Measurements from ENCODE around the gene CLEC16A. TPM values are rescaled to one million over a fixed set of nuclear protein-coding genes. Genes with fewer than 3 reads are reported as not detected.
"Not testable (repeated sequence)": the region's sequence is repeated elsewhere in the genome, so short reads cannot be mapped to it uniquely, and the experiment has no call there.

Gene CLEC16A
- total RNA-seq, 1 donor from 2014 or later = 32.4 TPM

DNA sequence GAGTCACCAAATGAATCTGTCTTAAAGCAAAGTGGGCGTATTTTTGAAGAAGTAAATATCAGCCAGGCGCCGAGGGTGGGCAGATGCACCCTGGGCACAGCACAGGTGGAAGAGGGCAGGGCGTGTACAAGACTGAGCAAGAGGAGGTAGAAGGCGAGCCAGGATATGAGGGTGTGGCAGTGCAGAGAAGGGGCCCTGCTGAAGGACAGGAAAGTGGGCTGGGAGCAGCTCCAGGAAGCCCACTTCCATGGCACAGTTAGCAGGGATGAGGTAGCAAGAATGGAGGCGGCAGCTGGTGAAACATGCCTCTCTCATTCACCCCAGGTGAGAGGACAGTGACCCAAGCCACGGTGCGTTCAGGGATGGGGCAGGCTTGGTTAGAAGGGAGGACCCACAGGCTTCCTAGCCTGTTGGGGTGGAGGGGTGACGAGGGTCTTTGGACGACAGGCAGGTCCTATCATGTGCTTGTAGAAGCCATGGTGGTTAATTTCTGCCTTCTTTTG lies 149.3 kb downstream of the CLEC16A start:
- no peak for DNase-seq (ENCODE audit: extremely low read depth, low read depth, low spot score)

DNA sequence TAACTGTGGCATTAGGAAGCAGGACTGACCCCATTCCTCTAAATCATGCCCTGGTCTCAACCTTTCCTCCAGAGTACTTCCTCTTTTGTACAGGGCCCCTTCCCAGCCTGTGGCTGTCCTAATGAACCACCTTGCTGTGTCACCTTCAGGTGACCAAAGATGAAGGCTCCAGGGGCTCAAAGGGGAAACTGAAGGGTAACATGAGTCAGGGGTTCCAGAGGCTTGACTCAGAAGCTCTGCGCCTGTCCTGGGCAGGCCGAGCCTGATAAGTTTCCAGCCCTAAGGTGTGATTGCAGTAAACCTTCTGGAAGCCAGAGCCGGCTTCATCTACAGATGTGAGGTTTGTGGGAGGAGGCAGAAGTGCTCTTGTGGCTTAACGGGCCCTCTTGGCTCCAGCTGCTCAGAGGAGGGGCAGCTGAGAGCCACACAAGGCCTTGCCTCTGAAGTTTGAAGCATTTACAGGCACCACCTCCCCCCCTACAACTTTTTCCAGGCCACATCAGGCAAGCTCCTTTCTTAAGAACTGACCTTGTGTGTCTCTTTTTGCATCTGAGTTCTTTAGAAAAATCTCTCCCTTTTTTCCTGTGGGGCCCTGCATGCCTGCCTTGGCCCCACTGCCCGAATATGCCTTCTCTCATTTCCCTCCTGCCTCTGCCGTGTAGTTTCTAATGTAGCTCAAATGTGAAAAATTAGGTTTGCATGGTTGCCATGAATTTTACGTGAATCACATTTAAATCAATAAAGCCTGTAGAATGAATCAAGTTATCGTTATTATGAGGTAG lies 149.9 kb downstream of the CLEC16A start:
- DNase-seq (ENCODE audit: extremely low read depth, low read depth, low spot score) = no peak

DNA sequence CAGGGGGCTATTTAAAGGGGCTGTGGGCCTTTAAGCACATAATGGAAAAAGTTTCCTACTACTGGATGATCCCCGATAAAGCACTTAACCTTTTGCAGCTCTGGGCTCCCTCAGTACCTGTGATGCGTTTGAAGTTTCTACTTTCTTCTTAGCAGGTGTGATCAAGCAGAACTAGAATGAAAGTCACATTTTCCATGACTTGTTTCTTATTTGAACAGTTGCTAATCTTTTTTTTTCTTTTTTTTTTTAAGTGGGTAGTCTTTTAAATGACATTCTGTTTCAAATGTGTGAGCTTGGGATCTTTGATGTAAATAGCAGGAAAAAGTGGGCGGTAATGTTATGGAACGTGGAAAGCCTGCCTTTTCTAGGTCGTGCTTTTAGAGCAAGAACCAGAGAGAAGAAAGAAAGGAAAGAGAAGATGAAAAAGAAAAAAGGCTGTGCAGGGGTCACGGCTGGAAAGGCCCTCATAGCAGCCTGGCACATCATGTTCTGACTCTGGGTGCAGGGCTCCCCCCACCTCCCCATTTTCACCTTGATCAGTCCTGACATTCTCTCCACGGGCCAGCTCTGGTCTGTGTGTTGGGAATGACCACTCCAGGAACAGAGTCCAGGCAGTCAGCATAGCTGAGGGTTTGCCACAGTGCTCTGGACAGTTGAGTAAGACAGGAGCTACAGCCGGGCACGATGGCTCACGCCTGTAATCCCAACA lies 150.6 kb downstream of the CLEC16A start:
- DNase-seq (ENCODE audit: extremely low read depth, low read depth, low spot score) = no peak

DNA sequence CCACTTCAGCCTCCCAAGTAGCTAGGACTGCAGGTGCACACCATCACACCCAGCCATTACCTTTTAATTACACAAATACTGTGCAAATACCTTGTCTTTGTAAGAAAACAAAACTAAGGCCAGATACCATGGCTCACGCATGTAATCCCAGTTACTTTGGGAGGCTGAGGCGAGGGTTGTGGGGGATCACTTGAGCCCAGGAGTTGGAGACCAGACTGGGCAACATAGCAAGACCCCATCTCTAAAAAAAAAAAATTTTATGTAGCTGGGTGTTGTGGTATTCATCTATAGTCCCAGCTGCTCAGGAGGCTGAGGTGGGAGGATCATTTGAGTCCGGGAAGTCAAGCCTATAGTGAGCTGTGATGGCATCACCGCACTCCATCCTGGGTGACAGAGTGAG lies 151.6 kb downstream of the CLEC16A start:
- DNase-seq (ENCODE audit: extremely low read depth, low read depth, low spot score) = no peak

DNA sequence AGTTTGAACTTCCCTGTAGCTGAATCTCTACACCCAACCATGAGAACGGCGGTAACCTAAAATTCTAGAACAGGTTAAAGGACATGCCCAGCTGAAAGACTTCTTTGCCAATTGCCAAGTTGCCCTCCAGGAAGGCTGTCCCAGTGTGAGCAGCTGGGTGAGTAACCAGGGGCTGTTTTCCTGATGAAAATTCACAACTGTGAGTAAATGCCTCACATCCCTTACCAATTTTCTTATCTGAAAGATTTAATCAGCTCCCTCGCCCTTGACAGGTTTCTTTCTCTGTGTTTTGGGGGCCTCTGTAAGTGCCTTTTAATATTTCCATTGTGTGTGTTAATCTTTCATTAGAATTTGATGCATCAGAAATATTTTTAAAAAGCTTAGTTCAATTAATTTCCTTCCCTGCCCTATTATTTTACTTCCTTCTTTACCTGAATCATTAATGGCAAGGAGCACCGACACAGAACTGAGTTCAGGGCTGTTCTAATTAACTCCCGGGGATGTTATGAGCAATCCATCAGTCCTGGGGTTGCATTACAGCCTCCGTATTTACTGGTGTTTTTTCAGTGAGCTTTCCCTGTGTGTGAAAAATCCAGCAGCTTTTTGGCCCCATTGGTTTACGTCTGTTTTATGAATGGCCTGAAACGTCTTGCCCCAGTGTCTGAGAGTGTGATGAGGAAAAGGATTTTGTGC lies 152.9 kb downstream of the CLEC16A start:
- no peak for DNase-seq (ENCODE audit: extremely low read depth, low read depth, low spot score)

DNA sequence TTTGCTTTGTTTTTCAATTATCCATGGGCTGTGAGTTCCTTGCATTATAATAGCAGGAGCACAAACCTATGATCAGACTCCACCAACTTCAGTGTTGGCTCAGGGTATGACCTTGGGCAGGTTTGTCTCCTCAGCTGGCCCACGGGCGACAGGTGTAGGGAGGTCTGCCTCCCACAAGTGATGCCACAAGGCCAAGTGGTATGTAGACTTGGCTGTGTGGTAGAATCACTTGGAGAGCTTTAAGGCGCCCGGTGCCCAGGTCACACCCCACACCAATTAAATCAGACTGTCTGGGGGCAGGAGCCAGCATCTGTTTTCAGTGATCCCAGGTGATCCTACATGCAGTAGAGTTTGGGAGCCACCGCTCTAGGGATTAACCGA lies 153.4 kb downstream of the CLEC16A start:
- no peak for DNase-seq (ENCODE audit: extremely low read depth, low read depth, low spot score)

DNA sequence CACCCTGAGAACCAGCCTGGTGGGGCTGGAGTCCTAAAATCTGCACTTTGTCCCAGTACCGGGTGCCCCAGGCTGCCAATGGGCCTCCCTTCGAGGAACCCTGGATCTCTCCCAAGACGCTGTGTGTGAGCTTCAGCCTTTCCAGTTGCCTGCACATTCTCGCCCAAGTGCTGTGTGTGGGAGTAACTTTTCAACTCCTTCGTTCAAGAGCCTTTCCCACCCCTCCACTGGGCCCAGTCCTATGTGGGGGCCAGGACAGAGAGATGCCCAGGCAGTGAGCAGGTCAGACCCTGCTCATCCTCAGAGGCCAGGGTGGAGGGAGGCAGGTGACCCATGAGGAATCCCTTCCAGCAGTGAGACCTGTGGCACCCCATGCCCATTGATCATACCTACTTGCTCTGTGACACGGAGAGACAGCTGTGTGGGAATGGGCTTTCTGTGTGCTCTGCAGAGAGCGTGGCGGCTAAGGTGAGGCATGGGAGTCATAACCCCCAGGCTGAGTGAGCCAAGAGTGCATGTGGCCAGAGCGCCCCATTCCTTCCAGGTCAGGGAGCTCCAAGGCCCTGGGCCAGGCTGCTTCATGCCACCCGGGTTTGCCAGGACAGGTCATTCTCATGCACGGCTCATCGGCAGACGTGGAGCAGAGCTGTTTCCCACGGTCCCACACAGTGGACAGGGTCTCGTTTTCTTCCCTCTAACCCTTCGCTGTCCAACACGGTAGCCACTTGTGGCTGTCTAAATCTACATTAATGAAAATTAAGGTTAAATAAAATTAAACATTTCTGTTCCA lies 154.4 kb downstream of the CLEC16A start:
- no peak for DNase-seq (ENCODE audit: extremely low read depth, low read depth, low spot score)

DNA sequence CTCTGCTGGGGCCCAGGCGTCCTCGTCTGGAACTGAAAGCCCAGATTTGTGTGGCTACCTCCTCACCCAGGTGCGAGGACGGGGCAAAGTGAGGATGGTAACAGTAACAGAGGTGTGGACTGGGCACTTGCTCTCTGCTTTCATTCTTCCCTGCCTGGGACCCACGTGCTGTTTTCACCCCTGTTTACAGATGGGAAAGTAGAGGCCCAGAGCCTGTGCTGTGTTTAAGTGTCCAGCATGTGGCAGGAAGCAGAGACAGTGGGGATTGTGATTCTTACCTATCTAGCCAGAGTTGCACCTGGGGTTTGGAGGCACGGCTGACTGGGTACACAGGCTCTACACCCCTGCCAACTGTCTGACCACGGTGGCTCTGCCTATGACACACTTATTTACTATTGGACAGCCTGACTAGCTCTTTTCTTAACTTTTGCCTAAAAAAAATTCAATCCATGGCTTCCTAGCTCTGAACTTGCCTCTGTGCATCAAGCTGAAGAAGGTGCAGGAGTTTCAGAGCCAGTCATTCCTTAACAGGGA lies 155.4 kb downstream of the CLEC16A start:
- no peak for DNase-seq (ENCODE audit: extremely low read depth, low read depth, low spot score)

DNA sequence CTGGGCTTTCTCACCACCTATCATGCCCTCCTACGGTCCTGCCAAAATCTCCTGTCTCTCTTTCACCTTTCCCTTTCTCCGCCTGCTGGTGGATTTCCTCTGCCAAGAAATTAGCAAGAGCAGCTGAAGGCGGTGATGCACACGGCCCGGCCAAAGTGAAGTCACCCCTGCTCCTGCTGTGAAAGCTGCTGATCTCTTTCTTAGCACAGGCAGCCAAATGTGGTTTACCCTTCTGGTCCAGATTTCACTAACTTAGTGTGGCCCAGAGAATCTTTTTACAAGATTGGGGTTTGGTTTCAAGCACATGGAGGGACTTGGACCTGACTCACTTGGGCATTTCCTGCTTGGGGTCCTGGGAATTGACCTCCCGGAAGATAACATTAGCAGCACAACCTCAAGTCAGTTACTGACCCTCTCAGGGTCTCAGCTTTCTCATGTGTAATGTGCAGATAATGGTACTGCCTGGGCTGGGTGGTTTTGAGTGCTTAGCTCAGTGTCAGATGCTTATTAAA lies 155.9 kb downstream of the CLEC16A start:
- peak; percentile 80 for DNase-seq (ENCODE audit: extremely low read depth, low read depth, low spot score)

DNA sequence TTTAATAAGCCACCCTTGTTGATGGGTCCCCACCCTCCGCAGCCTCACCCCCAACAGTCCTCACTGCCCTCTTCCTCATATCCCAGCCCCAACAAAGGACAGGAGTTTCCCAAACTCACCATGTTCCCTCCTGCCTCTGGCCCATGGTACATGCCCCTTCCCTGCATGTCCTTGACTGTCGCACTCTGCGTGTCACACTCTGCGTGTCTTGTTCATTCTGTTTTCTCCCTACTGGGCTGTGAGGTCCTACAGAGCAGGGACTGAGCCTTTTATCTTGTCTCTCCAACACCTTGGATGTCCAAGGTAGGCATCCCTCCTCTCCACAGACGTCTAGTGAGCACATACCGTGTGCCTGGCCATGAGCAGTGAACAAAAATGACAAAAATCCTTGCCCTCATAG lies 156.9 kb downstream of the CLEC16A start:
- DNase-seq (ENCODE audit: extremely low read depth, low read depth, low spot score) = no peak

DNA sequence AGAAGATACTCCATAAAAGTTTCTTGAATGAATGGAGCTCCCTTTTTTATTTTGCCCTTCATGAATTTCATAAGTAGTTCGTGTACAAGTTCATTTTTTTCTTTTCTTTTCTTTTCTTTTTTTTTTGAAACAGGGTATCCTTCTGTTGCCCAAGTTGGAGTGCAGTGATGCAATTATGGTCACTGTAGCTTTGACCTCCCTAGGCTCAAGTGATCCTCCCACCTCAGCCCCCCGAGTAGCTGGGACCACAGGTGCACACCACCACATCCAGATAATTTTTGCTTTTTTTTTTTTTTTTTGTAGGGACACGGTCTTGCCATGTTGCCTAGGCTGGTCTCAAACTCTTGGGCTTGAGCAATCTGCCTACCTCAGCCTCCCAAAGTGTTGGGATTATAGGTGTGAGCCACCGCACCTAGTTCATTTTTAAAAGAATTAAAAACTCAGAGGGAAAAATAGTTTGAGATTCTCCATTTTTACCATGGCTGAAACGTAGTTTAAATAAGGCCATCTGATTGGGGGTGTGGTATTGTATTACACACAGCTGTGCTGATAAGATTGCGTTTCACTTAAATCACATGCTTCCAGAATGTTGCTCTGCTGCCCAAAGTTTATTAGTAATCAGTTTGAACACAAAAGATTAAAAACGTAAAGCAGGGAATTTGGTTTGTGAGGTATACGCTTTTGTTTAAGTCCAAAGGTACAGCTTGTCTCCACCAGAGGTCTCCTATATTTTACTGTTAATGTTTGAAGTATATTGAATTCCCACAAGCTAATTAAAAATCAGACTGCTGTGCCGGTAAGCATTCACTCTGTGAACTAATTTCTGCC lies 157.5 kb downstream of the CLEC16A start:
- peak; percentile 68 for DNase-seq (ENCODE audit: extremely low read depth, low read depth, low spot score)

DNA sequence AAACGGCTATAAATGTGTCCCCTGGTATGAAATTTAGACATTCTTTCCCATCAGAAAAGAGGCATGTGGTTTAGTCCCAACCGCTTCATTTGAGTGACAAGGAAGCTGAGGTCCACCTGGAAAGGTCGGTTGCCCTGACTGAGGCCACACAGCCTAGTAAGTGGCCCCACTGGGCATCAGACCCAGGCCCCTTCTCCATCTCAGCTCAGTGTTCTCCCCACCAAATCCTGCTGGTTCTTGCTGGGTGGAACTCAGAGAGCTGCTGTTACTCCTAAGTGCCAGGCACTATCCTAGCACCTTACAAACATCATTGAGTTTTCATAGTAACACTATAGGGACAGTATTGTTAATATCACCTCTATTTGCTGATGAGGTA lies 158.1 kb downstream of the CLEC16A start:
- no peak for DNase-seq (ENCODE audit: extremely low read depth, low read depth, low spot score)

DNA sequence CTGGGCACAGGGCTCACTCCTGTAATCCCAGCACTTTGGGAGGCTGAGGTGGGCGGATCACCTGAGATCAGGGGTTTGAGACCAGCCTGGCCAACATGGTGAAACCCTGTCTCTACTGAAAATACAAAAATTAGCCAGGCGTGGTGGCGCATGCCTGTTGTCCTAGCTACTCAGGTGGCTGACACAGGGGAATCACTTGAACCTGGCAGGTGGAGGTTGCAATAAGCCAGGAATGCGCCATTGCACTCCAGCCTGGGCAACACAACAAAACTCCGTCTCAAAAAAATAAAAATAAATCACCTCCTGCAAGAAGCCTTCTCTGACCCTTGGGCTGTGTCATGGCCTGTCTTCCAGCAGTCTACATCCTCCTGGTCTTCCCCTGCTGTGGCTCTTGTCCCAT lies 158.9 kb downstream of the CLEC16A start:
- DNase-seq (ENCODE audit: extremely low read depth, low read depth, low spot score) = not testable (repeated sequence)

DNA sequence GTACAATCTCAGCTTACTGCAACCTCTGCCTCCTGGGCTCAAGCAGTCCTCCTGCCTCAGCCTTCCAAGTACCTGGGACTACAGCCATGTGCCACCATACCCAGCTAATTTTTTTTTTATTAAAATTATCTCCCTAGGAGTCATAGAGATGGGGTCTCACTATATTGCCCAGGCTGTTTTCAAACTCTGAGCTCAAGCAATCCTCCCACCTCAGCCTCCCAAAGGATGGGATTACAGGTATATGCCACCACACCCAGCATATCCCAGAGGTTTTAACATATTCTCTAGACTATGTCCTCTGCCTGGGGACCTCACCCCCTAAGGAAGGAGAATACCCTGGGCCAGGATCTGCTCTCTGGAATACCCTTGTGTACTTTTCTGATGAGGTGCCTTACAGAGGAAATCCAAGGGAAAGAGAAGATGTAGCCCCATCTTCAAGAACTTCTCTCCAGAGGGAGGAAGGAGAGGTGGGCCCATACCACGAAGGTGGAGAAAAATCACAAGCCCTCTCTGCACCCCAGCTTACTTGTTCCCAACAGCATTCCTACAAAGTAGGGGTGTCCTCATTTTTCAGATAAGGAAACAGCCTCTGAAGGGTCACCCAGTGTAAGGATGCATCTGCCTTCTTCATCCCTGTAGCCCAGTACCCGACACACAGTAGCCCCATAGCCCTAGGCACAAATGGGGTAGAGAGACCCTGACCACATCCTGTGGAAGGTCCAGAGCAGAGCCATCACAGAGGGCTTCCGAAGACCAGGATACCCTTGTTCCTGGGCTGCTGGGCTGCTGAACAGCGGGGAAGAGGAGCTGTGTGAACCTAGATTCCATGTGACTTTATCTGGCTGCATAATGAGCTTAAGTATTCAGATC lies 160.0 kb downstream of the CLEC16A start:
- DNase-seq (ENCODE audit: extremely low read depth, low read depth, low spot score) = no peak

DNA sequence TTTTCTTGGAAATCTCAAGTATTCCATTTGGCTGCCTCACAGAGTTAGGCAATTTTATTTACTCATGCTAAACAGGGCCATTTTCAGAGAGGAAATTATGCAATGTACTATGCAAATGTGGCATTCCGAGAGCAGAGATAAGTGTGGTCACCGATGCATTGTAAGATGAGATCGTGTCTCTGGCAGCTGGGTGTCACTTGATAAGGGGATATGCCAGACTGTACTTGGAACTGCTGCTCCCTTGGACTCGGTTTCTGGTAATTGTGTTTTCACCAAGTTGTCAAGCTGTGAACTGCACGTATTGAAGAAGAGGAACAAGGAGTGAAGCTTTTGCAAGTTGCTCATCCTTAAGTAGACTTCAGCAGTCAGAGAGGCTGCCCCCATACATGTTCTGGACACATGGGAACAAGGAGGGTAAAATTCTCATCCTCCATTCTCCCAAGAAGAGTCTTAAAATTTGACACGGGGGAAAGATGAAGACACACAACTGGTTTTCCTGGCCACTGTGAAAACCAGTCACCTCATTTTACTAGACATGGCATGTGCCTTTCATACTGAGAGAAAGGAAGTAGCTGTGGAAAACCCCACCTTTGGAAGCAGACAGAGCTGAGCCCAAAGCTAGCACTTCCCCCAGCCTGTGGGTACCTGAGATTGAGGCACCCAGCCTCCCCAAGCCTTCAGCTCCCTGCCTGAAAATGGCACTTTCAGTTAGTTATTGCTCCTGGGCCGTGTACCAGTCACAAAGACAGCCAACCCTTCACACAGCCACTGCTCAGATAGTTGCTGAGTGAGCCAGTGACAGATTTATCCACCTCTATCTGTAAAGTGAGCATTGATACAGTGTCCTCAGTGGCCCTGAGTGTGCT lies 160.9 kb downstream of the CLEC16A start:
- no peak for DNase-seq (ENCODE audit: extremely low read depth, low read depth, low spot score)

DNA sequence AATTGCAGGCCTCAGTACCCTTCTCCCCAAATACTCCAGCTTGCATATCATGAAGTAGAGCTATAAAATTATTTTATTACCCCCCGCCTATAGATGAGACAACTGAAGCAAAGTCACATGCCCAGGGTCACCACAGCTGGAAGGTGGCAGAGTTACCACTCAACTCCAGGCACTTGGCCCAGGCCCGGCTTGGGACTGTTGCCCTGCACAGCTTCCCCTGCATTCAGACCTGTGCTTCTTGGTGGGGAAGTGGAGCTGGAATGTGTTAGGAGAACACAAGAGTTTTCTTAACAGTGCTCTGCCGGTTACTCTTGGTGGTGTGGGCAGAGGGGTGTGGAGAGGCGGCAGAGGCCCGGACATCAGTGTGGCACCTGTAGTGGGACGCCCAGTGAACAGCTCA lies 162.4 kb downstream of the CLEC16A start:
- no peak for DNase-seq (ENCODE audit: extremely low read depth, low read depth, low spot score)

DNA sequence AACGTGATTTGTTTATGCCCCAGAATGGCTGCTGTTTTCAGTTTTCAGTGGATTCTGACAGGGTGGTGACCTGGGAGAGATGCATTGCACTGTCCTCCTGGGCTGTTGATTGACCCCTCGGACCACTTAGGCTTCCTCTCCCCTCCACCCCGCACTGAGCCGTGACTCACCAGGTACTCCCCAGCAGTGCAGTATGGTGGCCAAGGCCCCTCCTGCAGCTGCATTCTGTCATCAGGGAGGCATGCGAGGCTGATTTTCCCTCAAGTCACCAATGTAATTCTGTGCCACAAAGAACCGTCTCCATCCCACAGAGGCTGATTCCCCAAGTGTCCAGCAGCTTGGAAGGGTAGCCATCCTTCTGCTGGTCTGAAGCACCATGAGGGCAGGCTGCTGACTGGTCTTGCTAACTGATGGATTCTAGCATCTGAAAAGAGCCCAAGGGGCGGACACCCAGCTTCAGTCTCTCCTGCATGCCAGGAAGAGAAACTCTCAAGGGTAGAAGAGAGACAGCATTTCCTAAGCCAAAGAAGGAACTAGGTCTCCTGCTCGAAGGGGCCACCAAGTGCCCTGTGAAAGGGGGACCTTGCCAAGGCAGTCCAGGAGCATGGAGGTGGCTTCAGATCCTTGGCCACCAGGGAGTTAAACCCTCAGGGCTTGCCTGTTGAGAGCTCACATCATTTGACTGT lies 163.6 kb downstream of the CLEC16A start:
- DNase-seq (ENCODE audit: extremely low read depth, low read depth, low spot score) = no peak

Measured in glomerular endothelial cell (primary cell).